GM18861 (cell line): Measurements from ENCODE around the gene TGIF1.
A peak's percentile ranks its signal among the peaks of the same experiment; 100 is the strongest.
"Not testable (repeated sequence)": the region's sequence is repeated elsewhere in the genome, so short reads cannot be mapped to it uniquely, and the experiment has no call there.

Source experiments
- ATAC-seq: cut with Tn5 transposase; IDR thresholded peaks from one replicate; pipeline ENCODE4 v1.9.1; 2021; ENCODE audit not compliant: unreplicated experiment

TGIF1 gene

DNA sequence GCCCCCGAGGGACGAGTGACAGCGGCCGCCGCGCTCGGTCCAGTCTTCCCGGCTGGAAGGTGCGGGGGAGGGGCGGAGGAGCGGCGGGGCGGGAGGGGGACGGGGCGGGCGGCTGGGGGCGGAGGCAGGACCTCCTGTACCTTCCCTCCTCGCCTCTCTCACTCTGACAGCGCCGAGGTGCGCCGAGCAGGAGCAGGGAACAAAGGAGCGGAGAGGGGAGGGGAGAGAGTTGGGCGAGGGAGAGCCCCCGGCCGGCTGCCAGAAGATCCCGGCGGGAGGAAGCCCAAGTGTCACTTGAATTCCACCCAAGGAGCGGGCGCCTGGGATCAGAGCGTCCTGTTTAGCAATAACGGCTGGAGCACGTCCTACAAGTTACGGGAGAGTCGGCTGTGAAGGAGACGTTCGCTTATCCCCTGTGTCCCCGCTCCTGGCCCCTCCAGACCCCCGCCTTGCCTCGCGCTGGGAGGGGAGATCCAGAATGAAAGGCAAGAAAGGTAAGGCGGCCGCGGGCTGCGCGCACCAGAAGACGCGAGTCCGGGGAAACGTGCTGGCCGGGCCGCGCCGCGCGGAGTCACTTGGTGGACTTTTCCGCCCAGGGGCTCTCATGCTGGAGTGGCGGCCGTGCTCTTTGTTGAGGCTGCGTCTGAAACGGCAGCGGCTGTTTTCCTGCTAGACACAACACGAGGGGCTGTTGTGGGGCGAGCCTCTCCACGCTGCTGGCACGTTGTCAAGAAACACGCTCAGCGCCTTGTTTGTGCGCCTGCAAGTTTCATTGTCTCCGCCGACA is at the start of gene TGIF1:
TGIF1 (plus strand) TSS at position 161 of the 787 bp plus-strand sequence; CDS start at position 479, 318 bp downstream.
- ATAC-seq: no peak

DNA sequence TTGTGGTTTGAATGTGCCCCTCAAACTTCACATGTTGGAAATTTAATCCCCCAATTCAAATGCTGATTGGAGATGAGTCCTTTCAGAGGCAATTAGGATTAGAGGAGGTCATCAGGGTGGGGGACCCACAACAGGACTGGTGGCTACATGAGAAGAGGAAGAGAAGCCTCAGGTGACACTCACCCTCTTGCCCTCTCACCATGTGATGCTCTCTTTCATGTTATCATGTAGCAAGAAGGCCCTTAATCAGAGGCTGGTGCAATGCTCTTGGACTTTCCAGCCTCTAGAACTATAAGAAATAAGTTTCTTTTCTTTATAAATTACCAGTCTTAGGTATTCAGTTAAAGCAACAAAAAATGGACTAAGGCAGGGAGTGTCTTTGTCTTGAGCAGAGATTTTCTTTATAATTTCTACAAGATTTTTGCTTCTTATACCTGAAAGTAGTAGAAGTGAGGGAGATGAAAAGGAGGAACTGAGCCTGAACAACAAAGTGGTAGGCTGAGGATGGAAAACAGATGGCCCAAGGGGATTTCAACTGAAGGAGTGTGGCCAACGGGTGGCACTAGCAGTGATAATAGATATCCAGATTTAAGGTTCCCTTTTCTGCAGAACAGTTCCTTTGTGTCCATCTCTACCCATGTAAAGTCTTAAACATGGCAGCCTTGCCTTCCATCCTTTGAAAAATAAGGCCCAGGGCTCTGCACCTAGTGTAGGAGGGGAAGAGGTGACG is 49.2 kb upstream of the TGIF1 start:
- no peak for ATAC-seq

DNA sequence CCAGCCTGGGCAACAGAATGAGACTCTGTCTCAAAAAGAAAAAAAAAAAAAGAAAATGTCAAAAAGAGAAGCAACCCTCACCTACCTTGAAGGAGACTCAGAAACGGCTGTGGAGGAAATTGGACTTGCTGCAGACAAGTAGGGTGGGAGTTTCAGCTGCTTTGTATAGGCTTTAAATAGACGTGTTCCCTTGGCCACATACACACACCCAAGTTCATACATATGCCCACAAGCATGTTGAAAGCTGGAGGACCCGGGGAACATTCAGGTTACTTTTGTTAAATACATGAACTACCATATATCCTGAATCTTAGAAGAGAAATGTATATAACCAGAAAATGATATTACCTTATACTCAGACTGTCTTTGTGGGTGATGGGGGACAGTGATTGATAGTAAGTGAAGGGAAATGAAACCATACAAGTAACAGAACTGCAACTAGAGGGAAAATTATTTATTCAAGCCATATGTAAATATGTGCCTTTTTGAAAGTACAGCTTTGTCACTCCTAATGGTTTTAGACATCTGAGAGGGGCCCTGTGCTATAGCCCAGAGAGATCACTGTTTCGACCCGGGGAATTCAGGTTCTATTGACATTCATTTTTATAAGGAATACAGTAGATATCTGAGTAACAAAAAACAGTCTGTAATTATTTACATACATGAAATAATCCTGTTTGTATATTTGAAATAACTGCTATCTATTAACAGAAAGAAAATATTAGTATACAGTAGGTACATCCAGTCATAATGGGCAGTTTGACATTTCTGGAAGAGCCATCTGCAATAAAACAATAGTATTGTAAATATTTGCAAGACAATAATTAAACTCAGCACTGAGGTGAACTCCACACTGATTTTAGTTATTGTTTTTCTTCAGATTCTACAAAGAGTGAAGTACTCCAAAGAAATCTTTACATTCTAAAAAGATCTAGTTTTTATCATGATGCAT is 48.0 kb upstream of the TGIF1 start:
- peak; percentile 92 for ATAC-seq

DNA sequence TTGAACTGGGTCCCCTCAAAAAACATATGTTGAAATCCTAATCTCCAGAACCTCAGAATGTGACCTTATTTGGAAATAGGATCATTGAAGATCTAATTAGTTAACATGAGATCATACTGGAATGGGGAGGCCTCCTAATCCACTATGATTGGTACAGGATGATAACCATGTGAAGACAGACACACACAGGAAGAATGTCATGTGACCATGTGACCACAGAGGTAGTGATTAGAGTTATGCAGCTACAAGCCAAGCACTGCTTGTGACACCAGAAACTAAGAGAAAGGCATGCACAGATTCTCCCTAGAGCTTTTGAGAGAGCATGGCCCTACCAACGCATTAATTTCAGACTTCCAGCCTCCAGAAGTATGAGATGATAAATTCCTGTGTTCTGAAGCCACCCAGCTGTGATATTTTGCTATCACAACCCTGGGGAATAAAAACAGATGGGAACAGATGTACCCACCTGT is 47.0 kb upstream of the TGIF1 start:
- ATAC-seq: no peak

DNA sequence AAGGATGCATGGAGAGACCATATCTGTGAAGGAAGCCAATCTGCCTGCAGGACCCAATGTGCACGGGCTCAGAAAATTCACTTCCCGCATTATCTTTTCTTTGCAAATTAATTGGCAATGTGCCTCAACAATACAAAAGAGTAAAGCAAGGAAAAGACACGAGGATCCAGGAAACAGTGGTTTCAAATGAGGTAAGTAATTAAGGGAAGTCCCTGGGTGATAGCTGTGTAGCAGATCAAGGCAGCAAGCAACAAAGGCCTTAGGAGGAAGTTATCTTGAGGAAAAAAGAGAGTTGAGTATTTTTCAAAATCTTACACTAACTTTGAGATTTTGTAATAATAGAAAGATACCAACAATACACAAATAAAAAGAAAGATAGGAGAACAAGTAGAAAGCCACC is 44.3 kb upstream of the TGIF1 start:
- ATAC-seq: no peak

DNA sequence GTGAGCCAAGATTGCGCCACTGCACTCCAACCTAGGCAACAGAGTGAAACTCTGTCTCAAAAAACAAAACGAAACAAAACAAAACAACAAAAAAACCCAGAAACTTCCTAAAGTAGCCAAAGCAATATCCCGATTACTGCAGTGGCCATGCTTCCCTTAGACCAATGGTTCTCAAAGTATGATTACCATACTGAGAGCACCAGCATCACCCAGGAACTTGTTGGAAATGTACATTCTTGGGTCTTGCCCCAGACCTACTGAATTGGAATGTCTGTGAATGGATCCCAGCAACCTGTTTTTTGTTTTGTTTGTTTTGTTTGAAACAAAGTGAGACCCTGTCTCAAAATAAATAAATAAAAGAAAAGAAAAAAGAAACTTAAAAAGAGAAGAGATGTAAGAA is 41.9 kb upstream of the TGIF1 start:
- ATAC-seq: no peak

DNA sequence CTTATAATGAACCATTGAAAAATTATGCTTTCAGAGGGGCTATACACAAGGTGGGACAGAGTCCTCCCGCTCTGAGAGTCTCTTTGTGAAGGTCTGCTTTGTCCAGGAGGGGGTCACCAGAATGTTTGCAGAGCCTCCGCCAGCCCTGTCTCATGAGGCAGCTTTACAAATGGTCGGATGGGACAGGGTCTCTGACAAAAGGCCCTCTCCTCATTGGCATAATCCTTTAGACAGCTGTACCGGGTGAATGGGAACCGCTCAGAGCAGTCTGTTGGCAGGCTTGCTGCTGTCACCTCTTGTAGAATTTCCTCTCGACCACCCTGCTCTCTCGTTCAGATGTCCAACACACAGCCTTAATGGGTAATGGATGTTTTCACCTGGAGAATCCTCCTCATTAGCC is 40.2 kb upstream of the TGIF1 start:
- no peak for ATAC-seq

DNA sequence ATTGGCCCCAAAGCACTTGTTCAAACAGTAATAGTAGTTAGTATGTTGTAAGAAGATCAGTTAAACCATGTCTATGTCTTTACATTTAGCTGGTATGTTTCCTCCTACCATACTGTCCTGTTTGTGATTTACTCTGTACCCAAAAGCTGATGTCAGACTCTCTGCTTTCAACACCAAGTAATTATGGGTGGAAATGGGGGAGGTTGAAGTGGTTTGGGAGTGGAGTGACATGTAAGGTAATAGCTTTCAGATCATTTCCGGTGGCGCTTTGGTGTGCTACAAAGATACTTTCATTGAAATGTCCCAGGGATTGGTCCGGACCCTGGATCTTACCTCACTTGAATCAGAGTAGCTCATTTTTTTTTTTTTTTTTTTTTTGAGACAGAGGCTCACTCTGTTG is 39.7 kb upstream of the TGIF1 start:
- no peak for ATAC-seq

DNA sequence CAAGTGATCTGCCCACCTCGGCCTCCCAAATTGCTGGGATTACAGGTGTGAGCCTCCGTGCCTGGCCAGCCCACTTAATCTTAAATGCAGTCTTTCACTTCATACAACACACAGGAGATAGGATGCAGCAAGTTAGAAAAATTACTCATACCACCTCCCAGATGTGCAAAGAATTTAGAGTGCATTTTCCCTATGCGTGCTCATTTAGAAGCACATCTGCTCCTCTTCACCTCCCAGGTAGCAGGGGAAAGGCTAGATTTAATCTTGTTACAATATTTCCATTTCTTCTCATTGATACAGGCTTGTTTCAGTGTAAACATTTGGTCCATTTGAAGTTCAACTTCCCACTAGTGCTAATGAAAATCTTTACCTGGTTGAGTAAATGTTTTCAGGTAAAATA is 39.1 kb upstream of the TGIF1 start:
- ATAC-seq: not testable (repeated sequence)

DNA sequence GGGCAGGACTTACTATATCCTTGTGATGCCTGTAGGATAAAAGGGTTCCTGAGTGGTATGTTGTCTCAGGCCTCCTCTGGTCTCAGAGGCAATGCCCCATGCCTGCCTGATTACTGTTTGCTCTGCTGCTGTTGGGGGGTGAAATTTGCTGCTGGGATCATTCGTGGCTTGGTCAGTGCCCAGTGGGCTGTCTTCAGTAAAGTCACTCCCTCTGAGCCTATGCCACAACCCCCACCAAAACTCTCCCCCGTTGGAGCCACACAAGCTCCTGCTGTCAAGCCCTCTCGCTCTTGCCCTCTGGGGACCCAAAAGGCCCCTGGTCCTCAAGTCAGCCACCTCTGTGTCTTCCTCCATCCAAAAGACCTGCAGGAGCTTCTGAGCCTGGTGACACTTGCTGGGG is 38.6 kb upstream of the TGIF1 start:
- ATAC-seq: no peak

DNA sequence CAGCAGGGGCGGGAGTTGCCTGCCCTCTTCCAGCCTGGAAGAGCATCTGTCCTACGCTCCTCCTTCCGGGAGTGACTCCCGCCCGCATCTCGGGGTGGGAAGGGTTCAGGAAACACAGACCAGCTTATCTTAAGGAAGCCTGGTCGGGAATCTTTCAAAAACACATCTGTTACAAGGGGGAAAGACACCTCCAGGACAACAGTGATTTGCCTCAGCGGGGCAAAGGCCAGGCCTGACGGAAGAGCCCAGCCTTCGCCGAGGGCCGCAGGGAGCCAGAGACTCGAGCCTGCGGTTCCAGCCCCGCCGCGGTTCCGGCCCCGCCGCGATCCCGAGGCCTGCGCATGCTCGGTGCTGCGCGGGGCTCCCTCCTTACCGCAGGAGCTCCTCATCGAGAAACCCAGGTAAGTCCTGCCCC is 38.1 kb upstream of the TGIF1 start:
- ATAC-seq: no peak

DNA sequence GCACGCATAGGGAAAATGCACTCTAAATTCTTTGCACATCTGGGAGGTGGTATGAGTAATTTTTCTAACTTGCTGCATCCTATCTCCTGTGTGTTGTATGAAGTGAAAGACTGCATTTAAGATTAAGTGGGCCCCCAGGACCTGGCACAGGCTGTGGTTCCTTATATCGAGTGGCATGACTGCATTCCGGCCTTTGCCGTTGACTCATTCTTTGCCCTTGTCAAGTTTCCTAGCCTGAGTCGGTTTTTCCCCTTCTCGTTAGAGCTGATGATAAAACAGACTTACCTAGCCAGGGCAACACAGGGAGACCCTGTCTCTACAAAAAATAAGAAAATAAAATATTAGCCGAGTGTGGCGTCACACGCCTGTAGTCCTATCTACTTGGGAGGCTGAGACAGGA is 37.4 kb upstream of the TGIF1 start:
- peak; percentile 39 for ATAC-seq

DNA sequence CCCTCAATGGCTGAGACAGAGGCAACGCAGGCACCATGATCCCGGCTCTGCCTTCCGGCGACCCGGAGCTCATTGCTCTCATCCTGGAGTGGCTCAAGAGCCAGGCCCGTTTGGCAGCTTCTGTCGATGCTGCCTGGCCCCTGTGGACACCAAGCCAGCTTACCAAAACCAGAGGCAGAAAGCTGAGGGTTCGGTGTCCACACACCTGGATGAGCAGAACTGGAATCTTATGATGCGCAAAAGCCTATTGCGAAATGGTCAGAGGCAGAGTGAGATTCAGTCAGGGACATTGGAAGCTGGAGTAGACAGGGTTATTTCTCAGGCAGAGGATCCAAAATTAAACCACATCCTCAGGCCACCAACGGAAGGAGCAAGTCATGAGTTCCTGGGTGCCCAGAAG is 34.9 kb upstream of the TGIF1 start:
- no peak for ATAC-seq

DNA sequence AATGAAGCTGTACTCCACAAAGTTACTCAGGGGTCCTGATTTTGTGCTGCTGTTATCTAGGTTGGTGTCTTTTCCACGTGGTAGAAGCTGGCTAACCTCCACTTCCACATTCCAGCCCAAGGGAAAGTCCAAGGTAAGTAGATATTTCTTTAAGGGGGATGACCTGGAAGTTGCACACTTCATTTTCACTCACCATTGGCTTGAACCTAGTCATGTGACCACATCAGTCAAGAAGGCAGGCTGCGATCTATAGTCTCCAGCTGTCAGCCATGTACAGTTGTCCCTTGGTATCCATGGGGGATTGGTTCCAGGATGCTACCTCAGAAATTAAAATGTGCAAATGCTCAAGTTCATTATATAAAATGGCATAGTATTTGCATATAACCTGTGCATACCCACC is 31.9 kb upstream of the TGIF1 start:
- ATAC-seq: no peak

DNA sequence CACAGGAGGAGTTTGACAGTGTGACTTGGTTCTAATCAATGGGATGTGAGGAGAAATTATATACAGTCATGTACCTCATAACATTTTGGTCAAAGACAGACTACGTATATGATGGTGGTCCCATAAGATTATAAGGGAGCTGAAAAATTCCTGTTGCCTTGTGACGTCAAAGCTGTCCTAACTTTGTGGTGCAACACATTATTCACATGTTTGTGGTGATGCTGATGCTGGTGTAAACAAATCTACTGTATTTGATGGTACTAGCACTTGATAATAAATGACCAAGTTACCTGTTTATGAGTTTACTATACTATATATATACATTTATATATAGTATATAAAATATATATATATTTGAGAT is 29.1 kb upstream of the TGIF1 start:
- no peak for ATAC-seq

DNA sequence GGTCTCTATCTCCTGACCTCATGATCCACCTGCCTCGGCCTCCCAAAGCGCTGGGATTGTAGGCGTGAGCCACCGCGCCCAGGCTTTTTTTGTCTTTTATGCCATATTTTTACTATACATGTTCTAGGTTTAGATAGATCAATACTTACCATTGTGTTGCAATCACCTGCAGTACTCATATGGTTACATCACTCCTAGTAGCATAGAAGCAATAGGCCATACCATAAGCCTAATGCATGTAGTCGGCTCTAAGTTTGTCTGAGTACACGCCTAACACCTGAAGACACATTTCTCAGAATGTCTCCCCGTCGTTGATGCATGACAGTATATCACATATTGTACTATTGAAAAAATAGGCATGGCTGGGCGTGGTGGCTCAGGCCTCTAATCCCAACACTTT is 27.1 kb upstream of the TGIF1 start:
- ATAC-seq: no peak

DNA sequence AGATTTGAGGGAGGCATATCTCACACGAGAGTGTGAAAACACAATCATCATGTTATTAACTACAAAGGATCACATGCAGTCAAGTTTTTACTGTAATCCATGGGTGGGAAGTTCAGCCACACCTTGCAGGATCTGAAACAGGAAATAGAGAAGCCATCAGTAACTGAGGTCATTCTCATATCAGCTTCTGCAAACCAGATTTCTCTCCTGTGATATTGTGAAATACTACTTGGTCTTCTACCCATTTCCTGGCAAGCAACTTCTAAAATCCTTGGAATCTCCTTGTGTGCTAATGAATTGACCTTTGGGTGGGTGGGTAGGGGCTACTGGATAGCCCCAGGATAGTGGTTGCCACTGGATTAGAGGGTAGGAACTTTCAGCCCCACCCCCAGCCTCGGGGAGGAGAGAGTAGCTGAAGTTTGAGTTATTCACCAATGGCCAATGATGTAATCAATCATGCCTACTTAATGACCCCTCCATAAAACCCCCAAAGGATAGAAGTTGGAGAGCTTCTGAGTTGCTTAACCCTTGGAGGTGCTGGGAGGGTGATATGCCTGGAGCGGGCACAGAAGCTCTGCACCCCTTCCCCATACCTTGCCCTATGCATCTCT is 25.6 kb upstream of the TGIF1 start:
- no peak for ATAC-seq

DNA sequence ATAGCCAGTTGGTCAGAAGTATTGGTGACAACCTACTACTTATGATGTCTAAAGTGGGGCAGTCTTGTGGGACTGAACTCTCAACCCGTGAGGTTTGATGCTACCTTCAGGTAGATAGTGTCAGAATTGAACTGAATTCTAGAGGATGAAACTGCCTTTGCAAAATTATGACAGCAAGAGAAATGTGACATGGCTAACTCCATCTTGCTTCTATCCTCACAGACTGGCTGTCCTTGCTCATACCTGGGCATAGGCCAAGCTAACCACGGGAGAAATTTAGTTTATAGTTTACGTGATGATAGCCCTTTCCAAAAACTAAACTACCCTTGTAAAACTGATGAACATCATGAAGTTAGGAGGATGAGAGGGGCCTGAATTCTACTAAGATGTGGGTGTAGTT is 24.9 kb upstream of the TGIF1 start:
- ATAC-seq: no peak

DNA sequence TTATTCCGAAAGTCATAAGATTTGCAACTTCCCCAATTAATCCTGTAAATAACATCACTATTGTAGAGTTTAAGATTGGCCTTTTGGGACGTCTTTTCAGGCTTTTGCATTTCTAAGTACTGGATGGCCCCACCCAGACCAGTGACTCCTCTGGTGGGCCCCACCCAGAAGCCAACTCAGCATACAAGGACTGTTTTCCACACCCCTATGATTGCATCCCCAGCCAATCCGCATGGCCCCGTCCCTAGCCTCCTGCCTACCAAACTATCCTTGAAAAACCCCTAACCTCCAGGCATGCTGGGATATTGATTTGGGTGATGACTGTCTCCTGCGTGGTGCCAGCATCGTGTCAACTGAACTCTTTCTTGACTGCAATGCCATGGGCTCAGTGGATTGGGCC is 24.5 kb upstream of the TGIF1 start:
- no peak for ATAC-seq

DNA sequence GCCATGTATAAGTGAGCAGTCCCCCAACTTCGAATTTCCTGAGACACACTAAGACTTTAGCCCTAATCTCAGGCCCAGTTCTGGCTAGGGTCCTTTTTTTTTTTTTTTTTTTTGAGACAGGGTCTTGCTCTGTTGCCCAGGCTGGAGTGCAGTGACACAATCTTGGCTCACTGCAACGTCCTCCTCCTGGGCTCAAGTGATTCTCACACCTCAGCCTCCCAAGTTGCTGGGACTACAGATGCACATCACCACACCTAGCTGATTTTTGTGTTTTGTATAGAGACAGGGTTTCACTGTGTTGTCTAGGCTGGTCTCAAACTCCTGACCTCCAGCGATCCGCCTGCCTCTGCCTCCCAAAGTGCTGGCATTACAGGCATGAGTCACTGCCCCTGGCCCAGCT is 23.9 kb upstream of the TGIF1 start:
- no peak for ATAC-seq

DNA sequence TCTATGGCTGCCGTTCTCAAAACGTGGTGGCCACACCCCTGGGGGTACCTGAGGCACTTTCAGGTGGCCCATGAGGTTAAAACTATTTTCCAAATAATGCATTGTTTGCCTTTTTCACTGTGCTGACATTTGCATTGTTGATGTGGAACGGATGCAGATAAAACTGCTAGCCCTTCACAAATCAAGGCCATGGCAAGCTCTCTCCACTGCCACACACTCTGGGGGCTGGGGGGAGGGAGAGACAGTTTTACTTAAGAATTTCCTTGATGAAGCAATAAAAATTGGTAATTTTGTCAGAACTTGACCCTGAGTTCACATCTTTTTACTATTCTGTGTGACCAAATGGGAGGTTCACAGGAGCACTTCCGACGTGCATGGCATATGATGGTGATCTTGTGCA is 22.0 kb upstream of the TGIF1 start:
- ATAC-seq: no peak
